Measurements from ENCODE around the gene SPEG. TPM values are rescaled to one million over a fixed set of nuclear protein-coding genes. Genes with fewer than 3 reads are reported as not detected.

Gene SPEG
- total RNA-seq, 1 donor from 2014 or later, result 5.6 TPM

- ATAC-seq, result no peak
- no peak overlapping the region for H3K27ac ChIP-seq
- H3K36me3 ChIP-seq, result peaks cover 3% of the 10 kb centered on the region
- no peak for TF ChIP-seq CTCF (IDR thresholded peaks at IDR 0.05)
- no peak overlapping the region for H3K4me3 ChIP-seq
- H3K9me3 ChIP-seq, result no peaks in the 10 kb centered on the region
- no peak for DNase-seq
- no peaks in the 10 kb centered on the region for H3K4me1 ChIP-seq
- intact Hi-C loops (cut with DNase I), result no loop called here
- H3K27me3 ChIP-seq, result peaks cover 23% of the 10 kb centered on the region
These were observed 99.5 kb downstream of the SPEG start for GRCh38 chr2:219533930-219534661.

DNA sequence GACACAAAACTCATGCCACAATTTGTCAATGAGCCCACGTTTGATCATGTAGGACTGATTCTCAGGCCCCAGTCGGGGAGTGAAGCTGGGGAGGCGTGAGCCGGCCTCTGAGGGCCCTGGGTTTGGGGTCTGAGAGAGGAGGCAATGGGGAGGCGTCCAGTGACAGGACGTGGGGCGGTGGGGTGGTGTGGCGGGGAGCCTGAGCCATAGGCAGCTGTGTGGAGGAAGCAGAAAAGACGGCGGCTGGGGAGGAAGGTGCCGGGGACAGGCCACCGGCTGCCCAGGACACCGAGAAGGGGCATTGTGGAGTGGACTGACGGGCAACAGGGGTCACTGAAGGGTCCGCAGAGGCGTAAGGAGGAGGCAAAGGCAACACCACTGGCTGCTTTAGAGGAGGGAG, 101.8 kb downstream of the SPEG start:
- H3K4me3 ChIP-seq, result no peak overlapping the region
- peaks cover 14% of the 10 kb centered on the region for H3K27me3 ChIP-seq
- H3K27ac ChIP-seq, result no peak overlapping the region
- no peak for ATAC-seq
- TF ChIP-seq CTCF (IDR thresholded peaks at IDR 0.05), result no peak
- no peak for DNase-seq
- peaks cover 22% of the 10 kb centered on the region for H3K36me3 ChIP-seq
- no peaks in the 10 kb centered on the region for H3K9me3 ChIP-seq
- intact Hi-C loops (cut with DNase I), result no loop called here
- peaks cover 4% of the 10 kb centered on the region for H3K4me1 ChIP-seq

DNA sequence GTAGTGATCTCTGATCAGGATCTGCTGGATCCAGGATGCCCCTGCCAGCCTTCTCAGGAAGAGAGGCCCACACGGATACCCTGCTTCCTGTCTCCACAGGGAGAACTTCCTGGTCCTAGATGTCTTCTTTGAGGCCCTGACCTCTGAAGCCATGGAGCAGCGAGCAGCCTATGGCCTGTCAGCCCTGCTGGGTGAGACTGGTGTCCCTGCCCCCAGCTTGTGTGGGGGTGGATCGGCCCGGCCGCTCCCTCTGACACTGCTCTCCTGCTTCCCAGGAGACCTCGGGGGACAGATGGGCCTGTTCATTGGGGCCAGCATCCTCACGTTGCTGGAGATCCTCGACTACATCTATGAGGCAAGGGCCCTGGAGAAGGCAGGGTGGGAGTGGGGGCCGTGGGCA, 102.3 kb downstream of the SPEG start:
- TF ChIP-seq CTCF (IDR thresholded peaks at IDR 0.05), result no peak
- no peak overlapping the region for H3K4me3 ChIP-seq
- DNase-seq (no peak), ATAC-seq (no peak)
- H3K27ac ChIP-seq, result no peak overlapping the region
- no peaks in the 10 kb centered on the region for H3K9me3 ChIP-seq
- peaks cover 22% of the 10 kb centered on the region for H3K36me3 ChIP-seq
- intact Hi-C loops (cut with DNase I), result no loop called here
- peaks cover 9% of the 10 kb centered on the region for H3K4me1 ChIP-seq
- peaks cover 10% of the 10 kb centered on the region for H3K27me3 ChIP-seq

DNA sequence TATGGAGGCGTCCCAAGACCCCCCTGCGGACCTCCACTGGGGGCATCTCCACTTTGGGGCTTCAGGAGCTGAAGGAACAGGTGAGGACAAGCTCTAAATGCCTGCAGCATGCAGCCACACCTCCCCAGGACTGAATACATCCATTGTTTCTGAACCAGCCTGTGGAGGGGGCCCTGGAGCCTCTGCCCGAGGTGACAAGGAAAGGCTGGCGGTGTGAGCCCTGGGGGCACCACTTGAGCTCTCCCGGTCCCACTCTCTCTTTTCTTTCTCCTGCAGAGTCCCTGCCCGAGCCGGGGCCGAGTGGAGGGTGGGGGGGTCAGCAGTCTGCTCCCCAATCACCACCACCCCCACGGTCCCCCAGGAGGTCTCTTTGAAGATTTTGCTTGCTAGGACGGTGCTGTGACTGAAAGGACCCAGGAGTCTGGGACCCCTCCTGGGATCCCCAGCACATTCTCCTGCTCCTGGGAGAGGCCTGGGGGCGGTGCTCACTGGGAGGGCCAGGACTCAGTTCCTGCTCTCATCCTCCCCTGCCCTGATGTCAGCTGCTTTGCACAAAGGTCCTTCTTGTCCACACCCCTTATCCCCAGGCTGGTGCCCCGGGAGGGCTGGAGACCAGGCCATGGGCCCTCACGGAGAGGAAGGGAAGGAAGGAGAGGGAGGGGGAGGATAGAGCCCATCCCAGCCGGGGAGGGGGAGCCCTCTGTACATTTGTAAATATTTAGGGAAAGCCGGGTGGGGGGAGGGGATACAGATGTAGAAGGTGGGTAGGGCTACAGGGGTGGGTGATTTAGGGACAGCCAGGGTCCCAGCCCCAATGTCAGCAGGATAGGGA, 103.2 kb downstream of the SPEG start:
- no peak for ATAC-seq
- Histone ChIP-seq H3K27me3 (peaks cover 4% of the 10 kb centered on the region), H3K36me3 (peaks cover 22% of the 10 kb centered on the region), H3K4me3 (no peak overlapping the region), H3K4me1 (peaks cover 16% of the 10 kb centered on the region), H3K27ac (no peak overlapping the region), H3K9me3 (no peaks in the 10 kb centered on the region)
- TF ChIP-seq CTCF (IDR thresholded peaks at IDR 0.05), result no peak
- intact Hi-C loops (cut with DNase I), result no loop called here
- no peak for DNase-seq

GRCh38 chr2:219538504-219538951, 103.9 kb downstream of the SPEG start:
- no peak for TF ChIP-seq CTCF (IDR thresholded peaks at IDR 0.05)
- Histone ChIP-seq H3K4me1 (peaks cover 16% of the 10 kb centered on the region), H3K27me3 (no peaks in the 10 kb centered on the region), H3K36me3 (peaks cover 22% of the 10 kb centered on the region), H3K27ac (no peak overlapping the region), H3K4me3 (no peak overlapping the region), H3K9me3 (no peaks in the 10 kb centered on the region)
- ATAC-seq (no peak), DNase-seq (no peak)
- intact Hi-C loops (cut with DNase I), result no loop called here
